MM.1S (cell line): ENCODE data around the gene AMBRA1.

ENCODE experiments used
- CTCF ChIP-seq: fragments of 300-600 bp; sonication (generic); IDR thresholded peaks from 2 replicates; pipeline ENCODE4 v1.5.1; 2016; ENCODE audit warnings: antibody characterized with exemption, low read length, mixed read lengths
- EZH2 ChIP-seq: fragments of 300-600 bp; sonication (generic); optimal IDR thresholded peaks from 2 replicates; pipeline ENCODE3; 2017; ENCODE audit warnings: low read depth, mild to moderate bottlenecking, antibody characterized with exemption, low read length, mixed read lengths
- EZH2phosphoT487 ChIP-seq: fragments of 300-600 bp; sonication (generic); IDR thresholded peaks from 2 replicates; pipeline ENCODE4 v1.6.1; 2018; ENCODE audit warnings: antibody characterized with exemption, low read length

- TF ChIP-seq CTCF (no peak), EZH2 (no peak), EZH2phosphoT487 (no peak)
Observed at GRCh38 chr11:46391186-46391577, 202.6 kb downstream of the AMBRA1 start.
